OCI-LY1 (cell line): Measurements from ENCODE around the gene TRIM67.

ENCODE experiments used
- EZH2 ChIP-seq: fragments of 200-600 bp; sonication (generic), shearing (Covaris generic); IDR thresholded peaks from 2 replicates; pipeline ENCODE4 v1.8.0; 2017; ENCODE audit warnings: borderline replicate concordance, mixed run types, mild to moderate bottlenecking, antibody characterized with exemption, low read length, moderate library complexity, mixed read lengths
- TF ChIP-seq, protein P1 (sequence below): fragments of 200-600 bp; sonication (generic), shearing (Covaris generic); IDR thresholded peaks from 2 replicates; pipeline ENCODE4 v1.5.1; 2017; ENCODE audit warnings: mild to moderate bottlenecking, antibody characterized with exemption, low read length, moderate library complexity, mixed read lengths

GRCh38 chr1:231201375-231201978 is 39.6 kb downstream of the TRIM67 start:
- TF ChIP-seq, protein P1, sequence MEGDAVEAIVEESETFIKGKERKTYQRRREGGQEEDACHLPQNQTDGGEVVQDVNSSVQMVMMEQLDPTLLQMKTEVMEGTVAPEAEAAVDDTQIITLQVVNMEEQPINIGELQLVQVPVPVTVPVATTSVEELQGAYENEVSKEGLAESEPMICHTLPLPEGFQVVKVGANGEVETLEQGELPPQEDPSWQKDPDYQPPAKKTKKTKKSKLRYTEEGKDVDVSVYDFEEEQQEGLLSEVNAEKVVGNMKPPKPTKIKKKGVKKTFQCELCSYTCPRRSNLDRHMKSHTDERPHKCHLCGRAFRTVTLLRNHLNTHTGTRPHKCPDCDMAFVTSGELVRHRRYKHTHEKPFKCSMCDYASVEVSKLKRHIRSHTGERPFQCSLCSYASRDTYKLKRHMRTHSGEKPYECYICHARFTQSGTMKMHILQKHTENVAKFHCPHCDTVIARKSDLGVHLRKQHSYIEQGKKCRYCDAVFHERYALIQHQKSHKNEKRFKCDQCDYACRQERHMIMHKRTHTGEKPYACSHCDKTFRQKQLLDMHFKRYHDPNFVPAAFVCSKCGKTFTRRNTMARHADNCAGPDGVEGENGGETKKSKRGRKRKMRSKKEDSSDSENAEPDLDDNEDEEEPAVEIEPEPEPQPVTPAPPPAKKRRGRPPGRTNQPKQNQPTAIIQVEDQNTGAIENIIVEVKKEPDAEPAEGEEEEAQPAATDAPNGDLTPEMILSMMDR = no peak
- no peak for TF ChIP-seq EZH2
